PC-9 (cell line): ENCODE measurements around the gene CAB39L.

ENCODE experiments used
- CTCF ChIP-seq: fragments of 200-600 bp; sonication (generic); conservative IDR thresholded peaks from 2 replicates; pipeline ENCODE4 v1.6.1; 2017; ENCODE audit warnings: mixed run types, antibody characterized with exemption, mild to moderate bottlenecking, moderate library complexity
- EZH2 ChIP-seq: fragments of 200-600 bp; sonication (generic); IDR thresholded peaks from 2 replicates; pipeline ENCODE4 v1.8.0; 2017; ENCODE audit warnings: antibody characterized with exemption, low read depth

- TF ChIP-seq CTCF (no peak), EZH2 (no peak)
These were observed 141.0 kb downstream of the CAB39L start for GRCh38 chr13:49302817-49303216.
